Panc1 (cell line): ENCODE data around the gene PPP1R2. TPM values are rescaled to one million over a fixed set of nuclear protein-coding genes. Genes with fewer than 3 reads are reported as not detected.

Source experiments
- ATAC-seq: fragments of 200-7000 bp; cut with Tn5 transposase; 2 replicates; pipeline ENCODE4 v1.9.1; 2020; ENCODE audit warnings: mild to moderate bottlenecking, moderate library complexity
- BruUV-seq: library from RNA; stranded (reverse); fragments of 400-500 nt; replicated peaks from 2 replicates; lab custom pipeline; 2021; lab: Mats Ljungman, UMichigan
- CTCF ChIA-PET: fragments of 300-600 bp; sonication (Branson Sonifier 250); formaldehyde crosslinking; loops from one replicate; lab custom pipeline; 2022; ENCODE audit warnings: antibody characterized with exemption; lab: Charles Lee
- POLR2A ChIA-PET: fragments of 300-600 bp; sonication (Branson Sonifier 250); formaldehyde crosslinking; loops from one replicate; lab custom pipeline; 2022; ENCODE audit warnings: antibody characterized with exemption; lab: Charles Lee
- DNase-seq: peaks from one replicate; pipeline ENCODE4 v3.0.0-alpha.2; 2010; ENCODE audit warnings: low read depth, low spot score
- H3K27ac ChIP-seq: 2 replicates; pipeline ENCODE4 v1.5.1; 2011; ENCODE audit warnings: mild to moderate bottlenecking, low read length, inconsistent platforms
- H3K27me3 ChIP-seq: fragments of 200-500 bp; sonication (Bioruptor generic); 2 replicates; pipeline ENCODE4 v1.6.0; 2014; ENCODE audit warnings: low read length, inconsistent platforms; ENCODE audit not compliant: control insufficient read depth, insufficient read depth
- H3K36me3 ChIP-seq: fragments of 200-500 bp; sonication (Bioruptor generic); 2 replicates; pipeline ENCODE4 v1.5.1; 2014; ENCODE audit warnings: inconsistent platforms, mild to moderate bottlenecking, low read length, moderate library complexity; ENCODE audit not compliant: control insufficient read depth, insufficient read depth
- H3K4me1 ChIP-seq: 2 replicates; pipeline ENCODE4 v1.5.1; 2011; ENCODE audit warnings: inconsistent platforms, mild to moderate bottlenecking, low read length, moderate library complexity; ENCODE audit not compliant: control insufficient read depth, insufficient read depth
- H3K4me3 ChIP-seq, 2 experiments: 2 replicates each; pipeline ENCODE4 v1.5.1; 2011 to 2012; ENCODE audit warnings: low read depth in 2 of 2, low read length in 2 of 2, mild to moderate bottlenecking in 2 of 2, inconsistent platforms in 1 of 2, moderate library complexity in 1 of 2
- H3K9me3 ChIP-seq: fragments of 200-500 bp; sonication (Bioruptor generic); 2 replicates; pipeline ENCODE4 v1.5.1; 2014; ENCODE audit warnings: low read depth, mild to moderate bottlenecking, inconsistent platforms, low read length, moderate library complexity; ENCODE audit not compliant: control insufficient read depth, insufficient read depth
- CTCF ChIP-seq: fragments of 450-650 bp; IDR thresholded peaks from 2 replicates; pipeline ENCODE4 v1.5.1; 2017; ENCODE audit warnings: mild to moderate bottlenecking
- POLR2AphosphoS5 ChIP-seq: IDR thresholded peaks from 2 replicates; pipeline ENCODE4 v1.6.1; 2012; ENCODE audit warnings: mild to moderate bottlenecking, low read depth, low read length, moderate library complexity
- REST ChIP-seq, 2 experiments: IDR thresholded peaks; 2 replicates each; pipeline ENCODE4 v1.6.1; 2011 to 2012; ENCODE audit warnings: low read depth in 2 of 2, control low read depth in 1 of 2, low read length in 1 of 2, mild to moderate bottlenecking in 1 of 2, moderate library complexity in 1 of 2; ENCODE audit not compliant: insufficient read depth in 1 of 2
- SIN3A ChIP-seq: IDR thresholded peaks from 2 replicates; pipeline ENCODE4 v1.6.1; 2012; ENCODE audit warnings: low read depth, mild to moderate bottlenecking, low read length, moderate library complexity, borderline replicate concordance; ENCODE audit not compliant: insufficient read depth
- TCF7L2 ChIP-seq: IDR thresholded peaks from 2 replicates; pipeline ENCODE4 v1.6.1; 2011; ENCODE audit warnings: mild to moderate bottlenecking, low read depth, low read length, inconsistent platforms
- in situ Hi-C: cut with HindIII; loops from 2 replicates; pipeline ENCODE4 v1.10.0; 2016; ENCODE audit warnings: low sequenced_read_pairs, low pct_unique_long_range_greater_than_20kb
- intact Hi-C: fragments of 100-400 bp; cut with micrococcal nuclease; formaldehyde crosslinking; loops from one replicate; pipeline ENCODE4 v1.10.0; 2022; ENCODE audit not compliant: unreplicated experiment
- total RNA-seq: library from RNA; stranded (reverse); gene quantifications from one replicate; pipeline ENCODE4 v1.2.1, GENCODE V29; 2021; ENCODE audit not compliant: unreplicated experiment

The PPP1R2 gene
- total RNA-seq, 1 experiment from 2014 or later, result 60.2 TPM

GRCh38 chr3:195543500-195544229, 540 bp upstream of the PPP1R2 start:
- ChIA-PET CTCF (interaction anchor here (0.6 kb wide), 1 partner anchor 20 kb away, joined by 5 read pairs; no protein-coding TSS in a partner anchor), POLR2A (interaction anchor here (0.6 kb wide), 1 partner anchor 1086 kb away, joined by 4 read pairs; no protein-coding TSS in a partner anchor)
- Histone ChIP-seq H3K4me3 (peak overlapping the region; percentile 56 to 95), H3K27me3 (no peaks in the 10 kb centered on the region), H3K36me3 (no peaks in the 10 kb centered on the region), H3K9me3 (no peaks in the 10 kb centered on the region), H3K4me1 (peaks cover 28% of the 10 kb centered on the region), H3K27ac (peak overlapping the region; percentile 55)
- no peak for DNase-seq
- intact Hi-C loops (no loop called here), in situ Hi-C loops (no loop called here)
- TSS peak; percentile 79 for BruUV-seq
- ATAC-seq, result peak; percentile 49
- TF ChIP-seq CTCF (no peak), REST (IDR thresholded peaks at IDR 0.05; ENCODE audit: insufficient read depth in 1 of 2, low read depth in 2 of 2, low read length in 1 of 2) (no peak), SIN3A (no peak), POLR2AphosphoS5 (no peak), TCF7L2 (no peak)

DNA sequence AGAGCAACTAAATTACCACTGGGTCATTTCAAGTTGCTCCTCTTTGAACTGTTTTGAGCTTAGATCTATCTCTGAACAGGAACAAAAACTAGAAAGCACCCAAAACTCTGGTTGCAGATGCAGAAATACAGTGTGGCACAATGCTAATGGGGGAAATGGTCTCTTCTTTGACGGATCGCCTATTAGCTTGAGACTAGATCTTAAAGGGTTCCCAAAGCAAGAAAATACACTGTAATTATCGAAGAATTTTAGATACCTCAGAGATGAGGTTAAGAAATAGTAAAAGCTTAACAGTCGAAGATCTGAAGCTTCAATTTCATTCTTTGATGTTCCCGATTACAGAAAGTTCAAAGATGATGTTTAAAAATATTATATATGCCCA, 818 bp downstream of the PPP1R2 start:
- no TSS peak for BruUV-seq
- ATAC-seq (no peak), DNase-seq (no peak)
- TF ChIP-seq REST (IDR thresholded peaks at IDR 0.05; ENCODE audit: insufficient read depth in 1 of 2, low read depth in 2 of 2, low read length in 1 of 2) (no peak), CTCF (no peak), POLR2AphosphoS5 (no peak), TCF7L2 (no peak)
- ChIA-PET CTCF (interaction anchor here (0.6 to 0.8 kb wide), 3 partner anchors 14 to 271 kb away, joined by 3 to 6 read pairs (median 4); partner anchors contain the start of gene XXYLT1), POLR2A (interaction anchor here (0.7 kb wide), 2 partner anchors 27 to 315 kb away, joined by 3 to 4 read pairs; no protein-coding TSS in a partner anchor)
- Histone ChIP-seq H3K4me3 (peak overlapping the region; percentile 56 to 95), H3K27me3 (no peaks in the 10 kb centered on the region), H3K36me3 (no peaks in the 10 kb centered on the region), H3K9me3 (no peaks in the 10 kb centered on the region), H3K27ac (peak overlapping the region; percentile 82), H3K4me1 (peaks cover 28% of the 10 kb centered on the region)
- in situ Hi-C loops, result no loop called here
- intact Hi-C loops, result no loop called here
